ENCODE measurements around the gene DDX3X. TPM values are rescaled to one million over a fixed set of nuclear protein-coding genes. Genes with fewer than 3 reads are reported as not detected.

Gene DDX3X
- total and polyA plus RNA-seq, 2 of the 4 experiments (the other 2 are of a cell fraction): 64.8 to 229 TPM

GRCh38 chrX:41326431-41326830 lies 7.5 kb upstream of the DDX3X start:
- no peak overlapping the region for H3K4ac ChIP-seq (ENCODE audit: low read depth, low read length)
- H3K9ac ChIP-seq (ENCODE audit: low read depth, low read length): no peak overlapping the region
- H3K18ac ChIP-seq (ENCODE audit: low read depth, low read length): no peak overlapping the region
- in situ Hi-C loops (cut with MboI; ENCODE audit: low sequenced_read_pairs): no loop called here
- no peak overlapping the region for H3K23ac ChIP-seq (ENCODE audit: low read depth, low read length)
- H3K79me1 ChIP-seq (ENCODE audit: low read depth in 1 of 2, low read length in 2 of 2): peaks cover 0 to 3% of the 10 kb centered on the region in 2 experiments; a peak in 2 of 4 replicates
- DNase-seq (no peak), ATAC-seq (ENCODE audit: low read depth) (no peak)
- no TSS peak for BruUV-seq (replicated peaks)
- 0 out of 2 replicates have a peak, but pooled peaks cover 3% of the 10 kb centered on the region for H3K4me1 ChIP-seq (ENCODE audit: control insufficient read depth, insufficient read depth, low read length)
- H3K4me3 ChIP-seq (ENCODE audit: insufficient read depth, low read depth, low read length): no peak overlapping the region
- no peak for TF ChIP-seq CHD1 (IDR thresholded peaks at IDR 0.05; ENCODE audit: low read depth, low read length)
- TF ChIP-seq NFE2L2 (IDR thresholded peaks at IDR 0.05; ENCODE audit: low read depth, low read length): no peak
- TF ChIP-seq MAZ (IDR thresholded peaks at IDR 0.05; ENCODE audit: borderline replicate concordance, low read depth, low read length): no peak
- TF ChIP-seq RCOR1 (IDR thresholded peaks at IDR 0.05; ENCODE audit: insufficient replicate concordance, low read length): no peak
- no peak for TF ChIP-seq RAD21 (IDR thresholded peaks at IDR 0.05; ENCODE audit: low read length)
- no peak for TF ChIP-seq SMC3 (IDR thresholded peaks at IDR 0.05; ENCODE audit: low read depth, low read length)
- TF ChIP-seq RFX5 (IDR thresholded peaks at IDR 0.05; ENCODE audit: low read depth, low read length): no peak
- TF ChIP-seq, protein P1, sequence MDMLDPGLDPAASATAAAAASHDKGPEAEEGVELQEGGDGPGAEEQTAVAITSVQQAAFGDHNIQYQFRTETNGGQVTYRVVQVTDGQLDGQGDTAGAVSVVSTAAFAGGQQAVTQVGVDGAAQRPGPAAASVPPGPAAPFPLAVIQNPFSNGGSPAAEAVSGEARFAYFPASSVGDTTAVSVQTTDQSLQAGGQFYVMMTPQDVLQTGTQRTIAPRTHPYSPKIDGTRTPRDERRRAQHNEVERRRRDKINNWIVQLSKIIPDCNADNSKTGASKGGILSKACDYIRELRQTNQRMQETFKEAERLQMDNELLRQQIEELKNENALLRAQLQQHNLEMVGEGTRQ (IDR thresholded peaks at IDR 0.05; ENCODE audit: low read depth, low read length): no peak
- no peak for TF ChIP-seq MAFK (IDR thresholded peaks at IDR 0.05; ENCODE audit: low read depth, low read length)
- no peak for TF ChIP-seq FOS (IDR thresholded peaks at IDR 0.05; ENCODE audit: low read depth, low read length)
- TF ChIP-seq BHLHE40 (IDR thresholded peaks at IDR 0.05; ENCODE audit: low read depth, low read length): no peak
- TF ChIP-seq CEBPB (IDR thresholded peaks at IDR 0.05; ENCODE audit: low read depth, low read length): no peak
- TF ChIP-seq ELK1 (IDR thresholded peaks at IDR 0.05; ENCODE audit: borderline replicate concordance, low read depth, low read length): no peak
- TF ChIP-seq CTCF (conservative IDR thresholded peaks at IDR 0.05; ENCODE audit: low read depth, low read length): no peak
- TF ChIP-seq POLR2A (IDR thresholded peaks at IDR 0.05; ENCODE audit: low read depth, low read length): no peak
- no peak for TF ChIP-seq MXI1 (IDR thresholded peaks at IDR 0.05; ENCODE audit: borderline replicate concordance, low read depth, low read length)
- H4K91ac ChIP-seq (ENCODE audit: insufficient read depth, low read depth, low read length): no peak overlapping the region
- H4K8ac ChIP-seq (ENCODE audit: low read depth in 2 of 2, low read length in 2 of 2): no peak overlapping the region
- H3K56ac ChIP-seq (ENCODE audit: extremely low read depth, insufficient read depth, low read length): no peak overlapping the region
- H2AFZ ChIP-seq (replicated peaks; ENCODE audit: low read length, poor library complexity): no peak overlapping the region
- H2BK5ac ChIP-seq (ENCODE audit: low read depth, low read length, poor library complexity, severe bottlenecking): no peak overlapping the region
- H2BK20ac ChIP-seq (ENCODE audit: low read depth, low read length): no peak overlapping the region
- no peaks in the 10 kb centered on the region for H3K36me3 ChIP-seq (ENCODE audit: control insufficient read depth, insufficient read depth, low read length)
- H3K27me3 ChIP-seq (ENCODE audit: control insufficient read depth, insufficient read depth, low read length): peaks cover 5% of the 10 kb centered on the region; the same call in 1 of the 2 replicates
- CTCF ChIA-PET: no interaction called here
- H3K27ac ChIP-seq (ENCODE audit: insufficient read depth, low read length): no peak overlapping the region
- dilution Hi-C loops (cut with HindIII; ENCODE audit: low sequenced_read_pairs, unreplicated experiment): no loop called here
- 0 out of 2 replicates have a peak, but pooled peaks cover 4% of the 10 kb centered on the region for H3K9me1 ChIP-seq (ENCODE audit: insufficient read depth, low read length)
- H3K4me2 ChIP-seq (ENCODE audit: low read depth, low read length): no peak overlapping the region
- POLR2A ChIA-PET (ENCODE audit: unreplicated experiment): no interaction called here
- no peaks in the 10 kb centered on the region for H4K20me1 ChIP-seq (ENCODE audit: insufficient read depth, low read length)
- intact Hi-C loops (cut with micrococcal nuclease): no loop called here
- H4K5ac ChIP-seq (ENCODE audit: low read depth, low read length): no peak overlapping the region
- no peak overlapping the region for H2AK9ac ChIP-seq (replicated peaks; ENCODE audit: low read depth, low read length, poor library complexity)
- no peaks in the 10 kb centered on the region for H3K9me3 ChIP-seq (ENCODE audit: control insufficient read depth, insufficient read depth, low read length)
- H3K14ac ChIP-seq (replicated peaks; ENCODE audit: low read depth, low read length): no peak overlapping the region; the same call in 1 of the 2 replicates
- no peak overlapping the region for H2BK15ac ChIP-seq (ENCODE audit: low read depth, low read length)
- no peak overlapping the region for H2BK120ac ChIP-seq (ENCODE audit: low read depth, low read length)
- H2AK5ac ChIP-seq (ENCODE audit: low read depth, low read length): no peak overlapping the region
- WGBS, 2 experiments (ENCODE audit: extremely low coverage in 2 of 2, insufficient read length in 1 of 2): no CpG with 5 or more reads among the region's 4 CpGs

All from IMR-90 (cell line).